ENCODE measurements around the gene ENTPD8. TPM values are rescaled to one million over a fixed set of nuclear protein-coding genes. Genes with fewer than 3 reads are reported as not detected.

Gene ENTPD8
- total and polyA plus RNA-seq, 3 experiments from 2014 or later = not detected

DNA sequence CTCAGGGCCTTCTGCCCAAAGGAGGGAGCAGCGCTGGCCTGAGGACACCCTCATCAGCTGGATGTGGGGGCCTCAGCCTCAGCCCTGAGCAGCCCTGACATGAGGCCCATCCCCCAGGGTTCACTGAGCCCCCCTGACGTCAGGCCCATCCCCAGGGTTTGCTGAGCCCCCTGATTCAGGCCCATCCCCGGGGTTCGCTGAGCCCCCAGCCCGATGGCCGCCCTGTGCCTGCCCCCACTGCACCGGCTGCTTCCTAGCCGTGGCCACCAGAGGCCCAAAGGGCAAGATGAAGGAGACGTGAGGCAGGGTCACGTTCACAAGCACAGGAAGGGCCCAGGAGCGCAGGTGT, 37.4 kb upstream of the ENTPD8 start:
- Histone ChIP-seq H3K4me1 (ENCODE audit: insufficient read depth, low read length) (no peaks in the 10 kb centered on the region), H3K36me3 (ENCODE audit: insufficient read depth, low read length) (no peaks in the 10 kb centered on the region), H3K9me3 (ENCODE audit: low read length) (no peaks in the 10 kb centered on the region), H3K27me3 (ENCODE audit: insufficient read depth, low read length, poor library complexity, severe bottlenecking) (no peaks in the 10 kb centered on the region), H3K27ac (ENCODE audit: low read depth, low read length) (no peak overlapping the region), H3K4me3 (ENCODE audit: low read length) (no peak overlapping the region)
- POLR2A ChIA-PET = no interaction called here
- Mint-ChIP-seq H3K4me3 (no peak overlapping the region), H3K36me3 (peaks cover 0 to 16% (median 4%) of the 10 kb centered on the region in 3 donors), H3K27ac (no peak overlapping the region), H3K4me1 (peaks cover 0 to 5% (median 0%) of the 10 kb centered on the region in 3 donors), H3K9me3 (peaks cover 12 to 17% (median 14%) of the 10 kb centered on the region in 5 donors), H3K27me3 (peaks cover 0 to 4% of the 10 kb centered on the region in 2 donors)
- CTCF ChIA-PET = no interaction called here
- DNase-seq = peak in 1 of 5 donors; percentile 25

DNA sequence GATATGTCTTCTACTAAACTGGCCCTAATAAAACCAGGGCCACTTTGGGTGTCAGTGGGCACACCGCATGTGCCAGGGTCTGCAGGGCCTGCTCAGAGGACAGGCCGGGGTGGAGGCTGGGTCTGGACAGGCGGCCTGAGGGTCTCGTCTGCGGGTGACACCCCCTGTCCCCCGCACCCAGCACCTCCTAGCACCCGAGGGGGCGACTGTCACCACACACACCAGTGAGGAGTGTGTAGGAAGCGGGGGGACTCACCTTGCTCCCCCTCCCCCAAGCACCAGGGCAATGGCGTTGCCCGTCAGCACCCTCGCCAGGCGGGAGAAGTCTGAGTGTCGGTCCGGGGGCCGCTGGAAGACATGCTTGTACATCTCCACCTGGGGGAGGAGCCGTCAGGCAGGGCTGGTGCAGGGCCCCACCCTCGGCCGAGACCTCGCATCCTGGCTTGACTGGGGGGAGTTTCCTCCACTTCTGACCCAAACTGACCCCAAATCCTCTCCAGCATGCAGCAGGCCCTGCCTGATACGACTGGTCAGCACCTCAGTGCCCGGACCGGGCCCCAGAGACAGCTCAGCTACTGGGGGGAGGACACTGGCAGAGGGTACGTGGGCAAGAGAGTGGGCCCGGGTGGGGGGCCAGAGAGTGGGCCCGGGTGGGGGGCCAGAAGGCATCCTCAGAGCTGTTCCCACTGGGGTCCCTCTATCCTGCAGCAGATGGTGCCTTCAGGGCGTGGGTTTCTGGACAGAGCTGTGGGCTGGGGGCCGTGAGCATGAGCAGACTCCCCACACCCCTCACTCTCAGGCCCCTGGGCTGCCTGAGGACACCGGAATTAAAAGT, 36.8 kb upstream of the ENTPD8 start:
- no peaks in the 10 kb centered on the region for H3K27me3 ChIP-seq (ENCODE audit: insufficient read depth, low read length, poor library complexity, severe bottlenecking)
- H3K9me3 ChIP-seq (ENCODE audit: low read length) = no peaks in the 10 kb centered on the region
- H3K4me3 ChIP-seq (ENCODE audit: low read length) = no peak overlapping the region
- peak in 1 of 5 donors; percentile 41 for DNase-seq
- H3K36me3 Mint-ChIP-seq = peaks cover 0 to 22% (median 4%) of the 10 kb centered on the region in 3 donors
- peaks cover 0 to 5% (median 0%) of the 10 kb centered on the region in 3 donors for H3K4me1 Mint-ChIP-seq
- POLR2A ChIA-PET = no interaction called here
- no peak overlapping the region for H3K4me3 Mint-ChIP-seq
- peaks cover 0 to 4% of the 10 kb centered on the region in 2 donors for H3K27me3 Mint-ChIP-seq
- no peaks in the 10 kb centered on the region for H3K36me3 ChIP-seq (ENCODE audit: insufficient read depth, low read length)
- no peak overlapping the region for H3K27ac ChIP-seq (ENCODE audit: low read depth, low read length)
- H3K4me1 ChIP-seq (ENCODE audit: insufficient read depth, low read length) = no peaks in the 10 kb centered on the region
- peaks cover 13 to 21% (median 20%) of the 10 kb centered on the region in 5 donors for H3K9me3 Mint-ChIP-seq
- H3K27ac Mint-ChIP-seq = peak overlapping the region in 1 of 8 donors; percentile 47
- CTCF ChIA-PET = no interaction called here

DNA sequence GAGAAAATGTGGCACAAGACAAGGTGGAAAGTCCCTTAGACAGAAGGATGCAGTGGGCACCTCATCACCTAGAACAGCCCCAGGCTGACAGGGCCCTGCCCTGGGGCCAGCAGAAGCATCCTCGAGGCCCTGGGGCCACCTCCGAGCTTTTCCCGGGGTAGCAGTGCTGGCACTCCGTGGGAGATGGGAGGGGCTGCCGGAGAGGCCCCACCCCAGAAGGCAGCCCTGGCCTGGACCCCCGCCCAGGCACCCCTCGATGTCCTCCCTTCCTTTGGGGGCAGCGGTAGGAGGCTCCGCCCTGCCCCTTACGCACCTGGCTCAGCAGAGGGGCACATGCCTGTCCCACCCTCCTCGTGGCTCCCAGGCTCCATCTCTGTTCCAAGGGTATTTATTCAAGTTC, 35.7 kb upstream of the ENTPD8 start:
- Histone ChIP-seq H3K4me3 (ENCODE audit: low read length) (no peak overlapping the region), H3K27ac (ENCODE audit: low read depth, low read length) (no peak overlapping the region), H3K9me3 (ENCODE audit: low read length) (no peaks in the 10 kb centered on the region), H3K27me3 (ENCODE audit: insufficient read depth, low read length, poor library complexity, severe bottlenecking) (no peaks in the 10 kb centered on the region), H3K4me1 (ENCODE audit: insufficient read depth, low read length) (no peaks in the 10 kb centered on the region), H3K36me3 (ENCODE audit: insufficient read depth, low read length) (no peaks in the 10 kb centered on the region)
- Mint-ChIP-seq H3K27me3 (peaks cover 0 to 4% of the 10 kb centered on the region in 2 donors), H3K36me3 (peaks cover 0 to 26% (median 4%) of the 10 kb centered on the region in 3 donors), H3K9me3 (peaks cover 13 to 24% (median 21%) of the 10 kb centered on the region in 5 donors), H3K4me1 (peaks cover 0 to 1% (median 0%) of the 10 kb centered on the region in 3 donors), H3K27ac (no peak overlapping the region), H3K4me3 (no peak overlapping the region)
- DNase-seq = no peak
- ChIA-PET POLR2A (no interaction called here), CTCF (no interaction called here)

DNA sequence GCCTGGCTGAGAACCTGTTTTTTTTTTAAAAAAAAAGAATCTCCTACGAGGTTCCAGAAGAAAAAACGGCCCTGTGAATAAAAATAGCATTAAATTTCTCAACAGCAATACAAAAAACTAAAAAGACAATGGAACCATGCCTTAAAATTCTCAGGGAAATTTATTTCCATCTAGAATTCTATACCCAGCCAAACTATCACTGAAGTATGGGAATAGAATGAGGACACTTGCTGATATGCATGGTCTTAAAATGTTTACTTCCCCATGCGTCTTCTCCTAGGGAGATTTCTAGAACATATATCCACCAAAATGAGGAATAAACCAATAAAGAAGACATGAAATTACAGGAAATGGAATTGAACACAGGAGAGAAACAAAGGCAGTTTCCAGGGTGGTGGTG, 34.5 kb upstream of the ENTPD8 start:
- peaks cover 0 to 4% of the 10 kb centered on the region in 2 donors for H3K27me3 Mint-ChIP-seq
- H3K36me3 Mint-ChIP-seq = peaks cover 0 to 30% (median 4%) of the 10 kb centered on the region in 3 donors

DNA sequence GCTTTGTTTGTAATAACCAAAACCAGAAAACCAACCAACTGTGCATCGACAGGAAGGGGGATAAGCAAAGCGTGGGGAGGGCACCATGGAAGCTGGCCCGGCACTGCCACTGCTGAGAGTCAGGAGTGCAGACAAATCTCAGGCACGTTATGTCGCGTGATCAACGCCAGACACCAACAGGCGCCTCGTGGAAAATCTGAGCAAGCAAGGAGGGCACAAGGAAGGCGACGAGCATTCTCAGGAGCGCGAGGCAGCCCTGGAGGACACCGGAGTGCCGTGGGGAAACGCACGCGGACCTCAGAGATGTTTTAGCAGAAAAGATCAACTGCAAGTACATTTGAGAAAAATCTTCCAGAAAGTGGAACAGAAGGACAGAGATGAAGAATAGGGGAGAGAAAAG, 33.1 kb upstream of the ENTPD8 start:
- Histone ChIP-seq H3K9me3 (ENCODE audit: low read length) (no peaks in the 10 kb centered on the region), H3K4me1 (ENCODE audit: insufficient read depth, low read length) (peaks cover 4% of the 10 kb centered on the region), H3K27ac (ENCODE audit: low read depth, low read length) (no peak overlapping the region), H3K27me3 (ENCODE audit: insufficient read depth, low read length, poor library complexity, severe bottlenecking) (no peaks in the 10 kb centered on the region), H3K4me3 (ENCODE audit: low read length) (no peak overlapping the region), H3K36me3 (ENCODE audit: insufficient read depth, low read length) (no peaks in the 10 kb centered on the region)
- CTCF ChIA-PET = interaction anchor here (1.0 kb wide), 1 partner anchor 14 kb away, joined by 3 read pairs; no protein-coding TSS in a partner anchor
- Mint-ChIP-seq H3K27ac (no peak overlapping the region), H3K9me3 (peaks cover 13 to 28% (median 24%) of the 10 kb centered on the region in 5 donors), H3K4me1 (peaks cover 5 to 11% (median 9%) of the 10 kb centered on the region in 3 donors), H3K27me3 (peaks cover 0 to 2% of the 10 kb centered on the region in 2 donors), H3K36me3 (peaks cover 0 to 30% (median 4%) of the 10 kb centered on the region in 3 donors), H3K4me3 (no peak overlapping the region)
- POLR2A ChIA-PET = no interaction called here
- DNase-seq = peak in 1 of 5 donors; percentile 16

More for the DNA sequence above, 34.5 kb upstream of the ENTPD8 start:
- no peak for DNase-seq
- CTCF ChIA-PET = no interaction called here
- POLR2A ChIA-PET = no interaction called here
- Histone ChIP-seq H3K27ac (ENCODE audit: low read depth, low read length) (no peak overlapping the region), H3K36me3 (ENCODE audit: insufficient read depth, low read length) (no peaks in the 10 kb centered on the region), H3K4me1 (ENCODE audit: insufficient read depth, low read length) (peaks cover 2% of the 10 kb centered on the region), H3K9me3 (ENCODE audit: low read length) (no peaks in the 10 kb centered on the region), H3K4me3 (ENCODE audit: low read length) (no peak overlapping the region), H3K27me3 (ENCODE audit: insufficient read depth, low read length, poor library complexity, severe bottlenecking) (no peaks in the 10 kb centered on the region)
- H3K4me1 Mint-ChIP-seq = peaks cover 2 to 3% (median 3%) of the 10 kb centered on the region in 3 donors
- no peak overlapping the region for H3K4me3 Mint-ChIP-seq
- H3K27ac Mint-ChIP-seq = no peak overlapping the region
- H3K9me3 Mint-ChIP-seq = peaks cover 13 to 28% (median 24%) of the 10 kb centered on the region in 5 donors

DNA sequence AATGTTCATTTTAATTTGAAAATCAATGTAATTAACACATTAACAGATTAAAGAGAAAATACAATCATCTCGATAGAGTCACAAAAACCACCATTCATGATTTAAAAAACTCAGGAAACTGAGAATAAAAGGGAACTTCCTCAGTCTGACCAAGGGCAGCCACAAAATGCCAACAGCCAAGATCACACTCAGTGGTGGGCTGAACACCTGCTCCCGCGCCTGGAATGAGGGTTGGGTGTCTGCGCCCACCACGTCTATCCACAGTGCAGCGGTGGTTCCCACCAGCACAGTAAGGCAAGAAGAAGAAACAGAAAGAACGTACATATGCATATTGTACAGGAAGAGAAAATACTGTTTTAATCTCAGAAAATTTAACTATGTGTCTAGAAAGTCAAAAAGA, 29.6 kb upstream of the ENTPD8 start:
- Mint-ChIP-seq H3K27ac (no peak overlapping the region), H3K27me3 (no peaks in the 10 kb centered on the region), H3K9me3 (peaks cover 9 to 24% (median 19%) of the 10 kb centered on the region in 5 donors), H3K4me3 (no peak overlapping the region), H3K4me1 (peaks cover 6 to 16% (median 9%) of the 10 kb centered on the region in 3 donors), H3K36me3 (peaks cover 0 to 25% (median 4%) of the 10 kb centered on the region in 3 donors)
- Histone ChIP-seq H3K4me1 (ENCODE audit: insufficient read depth, low read length) (peaks cover 4% of the 10 kb centered on the region), H3K36me3 (ENCODE audit: insufficient read depth, low read length) (no peaks in the 10 kb centered on the region), H3K4me3 (ENCODE audit: low read length) (no peak overlapping the region), H3K27ac (ENCODE audit: low read depth, low read length) (no peak overlapping the region), H3K27me3 (ENCODE audit: insufficient read depth, low read length, poor library complexity, severe bottlenecking) (no peaks in the 10 kb centered on the region), H3K9me3 (ENCODE audit: low read length) (no peaks in the 10 kb centered on the region)
- ChIA-PET POLR2A (no interaction called here), CTCF (no interaction called here)
- DNase-seq = no peak

DNA sequence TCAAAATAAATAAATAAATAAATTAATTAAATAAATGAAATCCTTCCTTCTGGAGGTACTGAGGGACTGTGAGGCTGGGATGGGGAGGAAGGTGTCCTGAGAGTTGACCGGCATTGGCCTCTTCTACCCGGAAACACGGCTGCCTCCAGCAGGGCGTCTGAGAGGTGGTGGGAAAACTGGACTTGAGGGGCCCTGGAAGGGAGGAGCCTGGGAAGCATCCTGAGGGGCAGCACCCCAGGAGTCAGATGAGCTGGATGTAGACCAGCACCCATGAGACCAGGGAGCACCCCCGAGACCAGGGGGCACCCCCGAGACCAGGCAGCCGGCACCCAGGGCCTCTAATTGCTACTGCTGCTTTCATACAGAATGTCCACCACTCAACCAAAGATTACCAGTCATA, 26.7 kb upstream of the ENTPD8 start:
- DNase-seq = no peak
- Mint-ChIP-seq H3K36me3 (peaks cover 0 to 7% (median 0%) of the 10 kb centered on the region in 3 donors), H3K27ac (no peak overlapping the region), H3K4me3 (no peak overlapping the region), H3K9me3 (peaks cover 0 to 7% (median 2%) of the 10 kb centered on the region in 5 donors), H3K4me1 (peaks cover 8 to 18% (median 12%) of the 10 kb centered on the region in 3 donors), H3K27me3 (no peaks in the 10 kb centered on the region)
- ChIA-PET POLR2A (no interaction called here), CTCF (no interaction called here)
- H3K9me3 ChIP-seq (ENCODE audit: low read length) = no peaks in the 10 kb centered on the region
- no peaks in the 10 kb centered on the region for H3K36me3 ChIP-seq (ENCODE audit: insufficient read depth, low read length)
- no peaks in the 10 kb centered on the region for H3K27me3 ChIP-seq (ENCODE audit: insufficient read depth, low read length, poor library complexity, severe bottlenecking)
- no peak overlapping the region for H3K4me3 ChIP-seq (ENCODE audit: low read length)
- H3K4me1 ChIP-seq (ENCODE audit: insufficient read depth, low read length) = peaks cover 10% of the 10 kb centered on the region
- H3K27ac ChIP-seq (ENCODE audit: low read depth, low read length) = no peak overlapping the region

DNA sequence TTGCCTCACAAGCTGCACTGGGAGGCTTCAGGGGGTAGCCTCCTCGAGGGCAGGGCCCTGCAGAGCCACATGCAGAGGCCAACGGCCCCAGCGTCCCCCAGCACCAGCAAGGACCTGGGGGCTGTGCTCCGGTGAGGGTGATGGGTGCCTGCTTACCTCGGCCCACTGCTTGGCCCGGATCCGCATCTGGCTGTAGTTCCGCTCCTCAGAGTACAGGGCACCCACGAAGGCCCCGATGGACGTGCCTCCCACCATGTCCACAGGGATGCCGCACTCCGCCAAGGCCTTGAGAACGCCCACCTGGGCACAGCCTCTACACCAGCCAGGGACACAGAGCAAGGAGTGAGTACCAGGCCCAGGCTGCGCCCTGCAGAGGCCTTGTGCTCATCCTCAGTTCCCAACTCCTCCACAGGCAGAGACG, 26.0 kb upstream of the ENTPD8 start:
- Histone ChIP-seq H3K36me3 (ENCODE audit: insufficient read depth, low read length) (no peaks in the 10 kb centered on the region), H3K4me1 (ENCODE audit: insufficient read depth, low read length) (peaks cover 17% of the 10 kb centered on the region), H3K4me3 (ENCODE audit: low read length) (no peak overlapping the region), H3K27ac (ENCODE audit: low read depth, low read length) (no peak overlapping the region), H3K27me3 (ENCODE audit: insufficient read depth, low read length, poor library complexity, severe bottlenecking) (no peaks in the 10 kb centered on the region), H3K9me3 (ENCODE audit: low read length) (no peaks in the 10 kb centered on the region)
- POLR2A ChIA-PET = no interaction called here
- peaks cover 0 to 5% (median 2%) of the 10 kb centered on the region in 5 donors for H3K9me3 Mint-ChIP-seq
- no peak overlapping the region for H3K4me3 Mint-ChIP-seq
- peaks cover 10 to 20% (median 15%) of the 10 kb centered on the region in 3 donors for H3K4me1 Mint-ChIP-seq
- no peak for DNase-seq
- H3K27ac Mint-ChIP-seq = no peak overlapping the region
- H3K36me3 Mint-ChIP-seq = peaks cover 0 to 5% (median 0%) of the 10 kb centered on the region in 3 donors
- no peaks in the 10 kb centered on the region for H3K27me3 Mint-ChIP-seq
- CTCF ChIA-PET = no interaction called here
